H9 (cell line): ENCODE results near the gene DGKD. TPM values are rescaled to one million over a fixed set of nuclear protein-coding genes. Genes with fewer than 3 reads are reported as not detected.

Experiments used
- DNase-seq: peaks from one replicate; pipeline ENCODE4 v3.0.0-alpha.2; 2017
- H2AFZ ChIP-seq: one replicate; pipeline ENCODE4 v1.6.1; 2013; ENCODE audit warnings: mild to moderate bottlenecking, low read length, control low read depth, moderate library complexity
- H2AK5ac ChIP-seq: 2 replicates; pipeline ENCODE4 v1.6.1; 2013; ENCODE audit warnings: low read length, control low read depth, mixed read lengths; ENCODE audit not compliant: insufficient read length
- H2BK120ac ChIP-seq: one replicate; pipeline ENCODE4 v1.6.1; 2013; ENCODE audit warnings: low read depth, mild to moderate bottlenecking, low read length, control low read depth, inconsistent platforms; ENCODE audit not compliant: poor library complexity, severe bottlenecking
- H2BK12ac ChIP-seq: 2 replicates; pipeline ENCODE4 v1.6.1; 2013; ENCODE audit warnings: low read length, control low read depth, mixed read lengths, low read depth; ENCODE audit not compliant: insufficient read length
- H2BK15ac ChIP-seq: 2 replicates; pipeline ENCODE4 v1.6.1; 2013; ENCODE audit warnings: low read depth, low read length, control low read depth
- H2BK20ac ChIP-seq: one replicate; pipeline ENCODE4 v1.6.1; 2013; ENCODE audit warnings: low read depth, mild to moderate bottlenecking, low read length, control low read depth, inconsistent platforms; ENCODE audit not compliant: poor library complexity, severe bottlenecking
- H2BK5ac ChIP-seq: 2 replicates; pipeline ENCODE4 v1.6.1; 2013; ENCODE audit warnings: low read length, control low read depth, mixed read lengths; ENCODE audit not compliant: insufficient read length
- H3K14ac ChIP-seq: 2 replicates; pipeline ENCODE4 v1.6.1; 2013; ENCODE audit warnings: low read length, control low read depth; ENCODE audit not compliant: insufficient read depth
- H3K18ac ChIP-seq: 2 replicates; pipeline ENCODE4 v1.6.1; 2013; ENCODE audit warnings: low read depth, mild to moderate bottlenecking, mixed read lengths, low read length, control low read depth; ENCODE audit not compliant: insufficient read length
- H3K23ac ChIP-seq: 2 replicates; pipeline ENCODE4 v1.6.1; 2013; ENCODE audit warnings: low read length, control low read depth, mixed read lengths, low read depth; ENCODE audit not compliant: insufficient read length
- H3K23me2 ChIP-seq: 2 replicates; pipeline ENCODE4 v1.6.1; 2013; ENCODE audit warnings: low read depth, mild to moderate bottlenecking, mixed read lengths, low read length, control low read depth; ENCODE audit not compliant: insufficient read length, poor library complexity, severe bottlenecking
- H3K27ac ChIP-seq: 2 replicates; pipeline ENCODE4 v1.5.1; 2013; ENCODE audit warnings: low read length, control low read depth, mixed read lengths, low read depth; ENCODE audit not compliant: insufficient read length
- H3K27me3 ChIP-seq: 2 replicates; pipeline ENCODE4 v1.6.1; 2013; ENCODE audit warnings: low read length, control low read depth, inconsistent platforms; ENCODE audit not compliant: insufficient read depth
- H3K4ac ChIP-seq: 2 replicates; pipeline ENCODE4 v1.6.1; 2013; ENCODE audit warnings: low read depth, mild to moderate bottlenecking, control low read depth, inconsistent platforms, low read length, moderate library complexity
- H3K4me1 ChIP-seq: 2 replicates; pipeline ENCODE4 v1.6.1; 2013; ENCODE audit warnings: low read length, control low read depth, inconsistent platforms; ENCODE audit not compliant: insufficient read depth
- H3K4me2 ChIP-seq: 2 replicates; pipeline ENCODE4 v1.6.1; 2013; ENCODE audit warnings: low read length, control low read depth, mixed read lengths; ENCODE audit not compliant: insufficient read length, insufficient read depth
- H3K56ac ChIP-seq: 2 replicates; pipeline ENCODE4 v1.6.1; 2013; ENCODE audit warnings: low read depth, mild to moderate bottlenecking, mixed read lengths, low read length, control low read depth; ENCODE audit not compliant: insufficient read length
- H3K79me1 ChIP-seq: 2 replicates; pipeline ENCODE4 v1.6.1; 2013; ENCODE audit warnings: low read depth, mild to moderate bottlenecking, moderate library complexity, low read length, control low read depth, inconsistent platforms; ENCODE audit not compliant: insufficient read depth, poor library complexity, severe bottlenecking
- H3K79me2 ChIP-seq: 2 replicates; pipeline ENCODE4 v1.6.1; 2013; ENCODE audit warnings: low read length, control low read depth, inconsistent platforms; ENCODE audit not compliant: insufficient read depth
- H3K9ac ChIP-seq: 2 replicates; pipeline ENCODE4 v1.6.1; 2013; ENCODE audit warnings: low read length, control low read depth, mixed read lengths; ENCODE audit not compliant: insufficient read length; ENCODE audit errors: extremely low read depth
- H3K9me3 ChIP-seq: one replicate; pipeline ENCODE4 v1.6.1; 2013; ENCODE audit warnings: low read depth, low read length, inconsistent platforms; ENCODE audit not compliant: control insufficient read depth
- H3T11ph ChIP-seq: one replicate; pipeline ENCODE4 v1.6.1; 2013; ENCODE audit warnings: mild to moderate bottlenecking, low read length, control low read depth, inconsistent platforms
- H4K20me1 ChIP-seq: one replicate; pipeline ENCODE4 v1.6.1; 2013; ENCODE audit not compliant: control insufficient read depth, insufficient read length, insufficient read depth
- H4K5ac ChIP-seq: 2 replicates; pipeline ENCODE4 v1.6.1; 2013; ENCODE audit warnings: low read depth, mild to moderate bottlenecking, mixed read lengths, low read length, control low read depth; ENCODE audit not compliant: insufficient read length
- H4K8ac ChIP-seq: replicated peaks from 2 replicates; pipeline ENCODE4 v1.6.1; 2013; ENCODE audit warnings: low read length, control low read depth, mixed read lengths, low read depth; ENCODE audit not compliant: insufficient read length
- H4K91ac ChIP-seq: 2 replicates; pipeline ENCODE4 v1.6.1; 2013; ENCODE audit warnings: low read depth, mild to moderate bottlenecking, moderate library complexity, mixed read lengths, low read length, control low read depth; ENCODE audit not compliant: insufficient read length
- H3K27ac Mint-ChIP-seq, 3 experiments: 2 replicates in 2 of 3; 3 replicates in 1 of 3; pipeline ENCODE4 v1.8.0; 2020 to 2021; ENCODE audit warnings: mixed read lengths in 3 of 3, mild to moderate bottlenecking in 1 of 3, moderate library complexity in 1 of 3
- H3K27me3 Mint-ChIP-seq: 2 replicates; pipeline ENCODE4 v1.8.0; 2021; ENCODE audit warnings: low read depth, mild to moderate bottlenecking, moderate library complexity, mixed read lengths
- H3K36me3 Mint-ChIP-seq, 3 experiments: 2 replicates in 2 of 3; 3 replicates in 1 of 3; pipeline ENCODE4 v1.8.0; 2020 to 2021; ENCODE audit warnings: low read depth in 3 of 3, mixed read lengths in 3 of 3; ENCODE audit not compliant: insufficient read depth in 1 of 3
- H3K4me1 Mint-ChIP-seq, 2 experiments: 2 replicates each; pipeline ENCODE4 v1.8.0; 2020; ENCODE audit warnings: mixed read lengths in 2 of 2
- H3K4me3 Mint-ChIP-seq, 2 experiments: 2 replicates in 1 of 2; 3 replicates in 1 of 2; pipeline ENCODE4 v1.8.0; 2020 to 2021; ENCODE audit warnings: mild to moderate bottlenecking in 2 of 2, mixed read lengths in 2 of 2, moderate library complexity in 1 of 2
- H3K9me3 Mint-ChIP-seq, 2 experiments: 2 replicates in 1 of 2; 3 replicates in 1 of 2; pipeline ENCODE4 v1.8.0; 2020; ENCODE audit warnings: mild to moderate bottlenecking in 2 of 2, mixed read lengths in 2 of 2, moderate library complexity in 1 of 2
- WGBS: extraction: QIAGEN DNeasy Blood & Tissue Kit; methylation state at CpG from one replicate; pipeline ENCODE4 v1.1.7; 2013; ENCODE audit warnings: missing lambda C conversion rate, low lambda C conversion rate, mixed read lengths; ENCODE audit not compliant: insufficient read length; ENCODE audit errors: extremely low coverage; 5-methylcytosine and 5-hydroxymethylcytosine counted together
- total RNA-seq: library from RNA; stranded (reverse); gene quantifications from 2 replicates; pipeline ENCODE4 v1.2.1, GENCODE V29; 2021
- TF ChIP-seq, protein P1 (sequence below): fragments of 200-600 bp; sonication (generic); conservative IDR thresholded peaks from 3 replicates; pipeline ENCODE4 v1.8.0; 2021; ENCODE audit warnings: antibody characterized with exemption, mild to moderate bottlenecking

Gene DGKD
- total RNA-seq, 1 experiment from 2014 or later = 20.7 TPM

DNA sequence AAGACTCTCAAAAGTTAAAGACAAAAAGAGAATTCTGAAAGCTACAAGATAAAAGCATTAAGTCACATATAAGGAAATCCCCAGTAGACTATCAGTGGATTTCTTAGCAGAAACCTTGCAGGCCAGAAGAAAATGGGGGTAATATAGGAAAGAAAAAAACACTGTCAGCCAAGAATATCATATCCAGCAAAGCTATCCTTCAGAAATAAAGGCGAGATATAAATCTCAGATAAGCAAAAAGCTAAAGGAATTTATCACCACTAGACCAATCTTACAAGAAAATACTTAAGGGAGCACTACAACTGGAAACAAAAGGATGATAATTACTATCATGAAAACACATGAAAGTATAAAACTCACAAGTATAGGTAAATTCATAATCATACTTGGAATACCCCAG lies 149.2 kb downstream of the DGKD start:
- Histone ChIP-seq H3K14ac (no peak overlapping the region), H4K91ac (no peak overlapping the region), H3K18ac (no peak overlapping the region), H3K79me2 (no peaks in the 10 kb centered on the region), H4K8ac (no peak overlapping the region), H4K20me1 (no peaks in the 10 kb centered on the region), H2BK12ac (no peak overlapping the region), H3K56ac (no peak overlapping the region), H3K27ac (no peak overlapping the region), H2BK20ac (no peak overlapping the region), H3K9ac (no peak overlapping the region), H3K4ac (no peak overlapping the region), H2BK120ac (no peak overlapping the region), H3K4me2 (no peak overlapping the region), H3K79me1 (no peaks in the 10 kb centered on the region), H3K23ac (no peak overlapping the region), H2AK5ac (no peak overlapping the region), H2BK15ac (no peak overlapping the region), H3T11ph (no peak overlapping the region), H4K5ac (no peak overlapping the region), H2AFZ (no peak overlapping the region), H3K27me3 (no peaks in the 10 kb centered on the region), H2BK5ac (no peak overlapping the region), H3K9me3 (no peaks in the 10 kb centered on the region), H3K23me2 (no peaks in the 10 kb centered on the region), H3K4me1 (no peaks in the 10 kb centered on the region)
- TF ChIP-seq, protein P1, sequence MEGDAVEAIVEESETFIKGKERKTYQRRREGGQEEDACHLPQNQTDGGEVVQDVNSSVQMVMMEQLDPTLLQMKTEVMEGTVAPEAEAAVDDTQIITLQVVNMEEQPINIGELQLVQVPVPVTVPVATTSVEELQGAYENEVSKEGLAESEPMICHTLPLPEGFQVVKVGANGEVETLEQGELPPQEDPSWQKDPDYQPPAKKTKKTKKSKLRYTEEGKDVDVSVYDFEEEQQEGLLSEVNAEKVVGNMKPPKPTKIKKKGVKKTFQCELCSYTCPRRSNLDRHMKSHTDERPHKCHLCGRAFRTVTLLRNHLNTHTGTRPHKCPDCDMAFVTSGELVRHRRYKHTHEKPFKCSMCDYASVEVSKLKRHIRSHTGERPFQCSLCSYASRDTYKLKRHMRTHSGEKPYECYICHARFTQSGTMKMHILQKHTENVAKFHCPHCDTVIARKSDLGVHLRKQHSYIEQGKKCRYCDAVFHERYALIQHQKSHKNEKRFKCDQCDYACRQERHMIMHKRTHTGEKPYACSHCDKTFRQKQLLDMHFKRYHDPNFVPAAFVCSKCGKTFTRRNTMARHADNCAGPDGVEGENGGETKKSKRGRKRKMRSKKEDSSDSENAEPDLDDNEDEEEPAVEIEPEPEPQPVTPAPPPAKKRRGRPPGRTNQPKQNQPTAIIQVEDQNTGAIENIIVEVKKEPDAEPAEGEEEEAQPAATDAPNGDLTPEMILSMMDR = no peak
- peaks cover 13 to 14% of the 10 kb centered on the region in 2 experiments for H3K9me3 Mint-ChIP-seq
- DNase-seq = no peak
- no CpG with 5 or more reads among the region's 1 CpG for WGBS
- H3K4me1 Mint-ChIP-seq = no peaks in the 10 kb centered on the region
- no peak overlapping the region for H3K27ac Mint-ChIP-seq
- H3K4me3 Mint-ChIP-seq = no peak overlapping the region
- no peaks in the 10 kb centered on the region for H3K27me3 Mint-ChIP-seq
- H3K36me3 Mint-ChIP-seq = peaks cover 5 to 17% (median 5%) of the 10 kb centered on the region in 3 experiments; a peak in 5 of 7 replicates
